GM12801 (cell line): ENCODE measurements around the gene FBF1.

Experiments used
- CTCF ChIP-seq: IDR thresholded peaks from one replicate; pipeline ENCODE4 v1.5.1; 2011; ENCODE audit warnings: control low read depth; ENCODE audit not compliant: insufficient read length; ENCODE audit errors: extremely low read depth

FBF1 gene

GRCh38 chr17:75876190-75876937 is 64.5 kb downstream of the FBF1 start:
- no peak for TF ChIP-seq CTCF

- no peak for TF ChIP-seq CTCF
Observed at GRCh38 chr17:75875940-75876189, 65.0 kb downstream of the FBF1 start.

- TF ChIP-seq CTCF, result no peak
Observed at GRCh38 chr17:75875182-75875939, 65.5 kb downstream of the FBF1 start.

- no peak for TF ChIP-seq CTCF
Observed at GRCh38 chr17:75874323-75875181, 66.3 kb downstream of the FBF1 start.

GRCh38 chr17:75873587-75874322 is 67.1 kb downstream of the FBF1 start:
- TF ChIP-seq CTCF, result no peak

- TF ChIP-seq CTCF, result no peak
Observed at GRCh38 chr17:75872434-75873351, 68.1 kb downstream of the FBF1 start.
